ENCODE results near the gene SH3D19. TPM values are rescaled to one million over a fixed set of nuclear protein-coding genes. Genes with fewer than 3 reads are reported as not detected.
A peak's percentile ranks its signal among the peaks of the same experiment; 100 is the strongest.

The SH3D19 gene
- total and polyA plus RNA-seq, 2 of the 4 experiments (the other 2 are of a cell fraction): 14.4 to 27.2 TPM

GRCh38 chr4:151266497-151266896 is 58.9 kb downstream of the SH3D19 start:
- H3K36me3 ChIP-seq (ENCODE audit: control insufficient read depth, insufficient read depth, low read length): no peaks in the 10 kb centered on the region
- no peak overlapping the region for H2AK9ac ChIP-seq (replicated peaks; ENCODE audit: low read depth, low read length, poor library complexity)
- no peak overlapping the region for H3K14ac ChIP-seq (replicated peaks; ENCODE audit: low read depth, low read length)
- H3K56ac ChIP-seq (ENCODE audit: extremely low read depth, insufficient read depth, low read length): no peak overlapping the region
- no peak overlapping the region for H4K5ac ChIP-seq (ENCODE audit: low read depth, low read length)
- H3K79me1 ChIP-seq (ENCODE audit: low read depth in 1 of 2, low read length in 2 of 2): no peaks in the 10 kb centered on the region; a peak in 1 of 4 replicates
- CTCF ChIA-PET: interaction anchor here (2.0 kb wide), 1 partner anchor 10 kb away, joined by 8 read pairs; the partner anchor contains the start of gene PRSS48
- POLR2A ChIA-PET (ENCODE audit: unreplicated experiment): no interaction called here
- no peak overlapping the region for H2AK5ac ChIP-seq (ENCODE audit: low read depth, low read length)
- no peak overlapping the region for H3K4me2 ChIP-seq (ENCODE audit: low read depth, low read length)
- H3K27me3 ChIP-seq (ENCODE audit: control insufficient read depth, insufficient read depth, low read length): no peaks in the 10 kb centered on the region
- H2BK120ac ChIP-seq (ENCODE audit: low read depth, low read length): no peak overlapping the region
- no CpG with 5 or more reads among the region's 1 CpG for WGBS, 2 experiments (ENCODE audit: extremely low coverage in 2 of 2, insufficient read length in 1 of 2)
- H4K91ac ChIP-seq (ENCODE audit: insufficient read depth, low read depth, low read length): no peak overlapping the region
- no peaks in the 10 kb centered on the region for H3K4me1 ChIP-seq (ENCODE audit: control insufficient read depth, insufficient read depth, low read length)
- no peak overlapping the region for H3K9ac ChIP-seq (ENCODE audit: low read depth, low read length)
- dilution Hi-C loops (cut with HindIII; ENCODE audit: low sequenced_read_pairs, unreplicated experiment) (no loop called here), intact Hi-C loops (cut with micrococcal nuclease) (no loop called here), in situ Hi-C loops (cut with MboI; ENCODE audit: low sequenced_read_pairs) (no loop called here)
- H2BK15ac ChIP-seq (ENCODE audit: low read depth, low read length): no peak overlapping the region
- no peak overlapping the region for H3K27ac ChIP-seq (ENCODE audit: insufficient read depth, low read length)
- no peak overlapping the region for H2BK5ac ChIP-seq (ENCODE audit: low read depth, low read length, poor library complexity, severe bottlenecking)
- H2BK20ac ChIP-seq (ENCODE audit: low read depth, low read length): no peak overlapping the region
- no peak overlapping the region for H2AFZ ChIP-seq (replicated peaks; ENCODE audit: low read length, poor library complexity)
- no peak overlapping the region for H4K8ac ChIP-seq (ENCODE audit: low read depth in 2 of 2, low read length in 2 of 2)
- TF ChIP-seq, protein P1, sequence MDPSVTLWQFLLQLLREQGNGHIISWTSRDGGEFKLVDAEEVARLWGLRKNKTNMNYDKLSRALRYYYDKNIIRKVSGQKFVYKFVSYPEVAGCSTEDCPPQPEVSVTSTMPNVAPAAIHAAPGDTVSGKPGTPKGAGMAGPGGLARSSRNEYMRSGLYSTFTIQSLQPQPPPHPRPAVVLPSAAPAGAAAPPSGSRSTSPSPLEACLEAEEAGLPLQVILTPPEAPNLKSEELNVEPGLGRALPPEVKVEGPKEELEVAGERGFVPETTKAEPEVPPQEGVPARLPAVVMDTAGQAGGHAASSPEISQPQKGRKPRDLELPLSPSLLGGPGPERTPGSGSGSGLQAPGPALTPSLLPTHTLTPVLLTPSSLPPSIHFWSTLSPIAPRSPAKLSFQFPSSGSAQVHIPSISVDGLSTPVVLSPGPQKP (IDR thresholded peaks at IDR 0.05; ENCODE audit: borderline replicate concordance, low read depth, low read length): no peak
- TF ChIP-seq RCOR1 (IDR thresholded peaks at IDR 0.05; ENCODE audit: insufficient replicate concordance, low read length) (no peak), RAD21 (IDR thresholded peaks at IDR 0.05; ENCODE audit: low read length) (no peak), RFX5 (IDR thresholded peaks at IDR 0.05; ENCODE audit: low read depth, low read length) (no peak), CEBPB (IDR thresholded peaks at IDR 0.05; ENCODE audit: low read depth, low read length) (no peak), POLR2A (IDR thresholded peaks at IDR 0.05; ENCODE audit: low read depth, low read length) (no peak), CTCF (conservative IDR thresholded peaks at IDR 0.05; ENCODE audit: low read depth, low read length) (no peak), CHD1 (IDR thresholded peaks at IDR 0.05; ENCODE audit: low read depth, low read length) (no peak), FOS (IDR thresholded peaks at IDR 0.05; ENCODE audit: low read depth, low read length) (no peak)
- TF ChIP-seq, protein P2, sequence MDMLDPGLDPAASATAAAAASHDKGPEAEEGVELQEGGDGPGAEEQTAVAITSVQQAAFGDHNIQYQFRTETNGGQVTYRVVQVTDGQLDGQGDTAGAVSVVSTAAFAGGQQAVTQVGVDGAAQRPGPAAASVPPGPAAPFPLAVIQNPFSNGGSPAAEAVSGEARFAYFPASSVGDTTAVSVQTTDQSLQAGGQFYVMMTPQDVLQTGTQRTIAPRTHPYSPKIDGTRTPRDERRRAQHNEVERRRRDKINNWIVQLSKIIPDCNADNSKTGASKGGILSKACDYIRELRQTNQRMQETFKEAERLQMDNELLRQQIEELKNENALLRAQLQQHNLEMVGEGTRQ (IDR thresholded peaks at IDR 0.05; ENCODE audit: low read depth, low read length): no peak
- peak; percentile 50 for DNase-seq
- H3K18ac ChIP-seq (ENCODE audit: low read depth, low read length): no peak overlapping the region
- H3K4me3 ChIP-seq (ENCODE audit: insufficient read depth, low read depth, low read length): no peak overlapping the region
- H4K20me1 ChIP-seq (ENCODE audit: insufficient read depth, low read length): no peaks in the 10 kb centered on the region
- H3K4ac ChIP-seq (ENCODE audit: low read depth, low read length): no peak overlapping the region
- H3K9me3 ChIP-seq (ENCODE audit: control insufficient read depth, insufficient read depth, low read length): no peaks in the 10 kb centered on the region
- ATAC-seq (ENCODE audit: low read depth): peak; percentile 64
- H3K23ac ChIP-seq (ENCODE audit: low read depth, low read length): no peak overlapping the region
- no peaks in the 10 kb centered on the region for H3K9me1 ChIP-seq (ENCODE audit: insufficient read depth, low read length)
- BruUV-seq (replicated peaks): no TSS peak
